ENCODE data around the gene PLIN5.

Gene PLIN5

DNA sequence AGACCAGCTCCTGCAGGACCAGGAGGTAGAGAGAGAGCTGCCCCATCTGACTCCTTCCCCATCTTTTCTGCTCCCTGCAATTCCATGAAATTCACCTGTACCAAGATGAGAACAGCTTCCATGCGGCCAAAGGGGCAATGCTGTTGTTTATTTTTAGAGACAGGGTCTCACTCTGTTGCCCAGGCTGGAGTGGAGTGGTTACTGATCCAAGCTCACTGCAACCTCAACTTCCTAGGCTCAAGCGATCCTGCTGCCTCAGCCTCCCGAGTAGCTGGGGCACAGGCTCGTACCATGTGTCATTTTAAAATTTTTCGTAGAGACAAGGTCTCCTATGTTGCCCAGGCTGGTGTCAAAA, 13.2 kb downstream of the PLIN5 start:
- DNase-seq (ENCODE audit: low read depth, low spot score) = no peak

DNA sequence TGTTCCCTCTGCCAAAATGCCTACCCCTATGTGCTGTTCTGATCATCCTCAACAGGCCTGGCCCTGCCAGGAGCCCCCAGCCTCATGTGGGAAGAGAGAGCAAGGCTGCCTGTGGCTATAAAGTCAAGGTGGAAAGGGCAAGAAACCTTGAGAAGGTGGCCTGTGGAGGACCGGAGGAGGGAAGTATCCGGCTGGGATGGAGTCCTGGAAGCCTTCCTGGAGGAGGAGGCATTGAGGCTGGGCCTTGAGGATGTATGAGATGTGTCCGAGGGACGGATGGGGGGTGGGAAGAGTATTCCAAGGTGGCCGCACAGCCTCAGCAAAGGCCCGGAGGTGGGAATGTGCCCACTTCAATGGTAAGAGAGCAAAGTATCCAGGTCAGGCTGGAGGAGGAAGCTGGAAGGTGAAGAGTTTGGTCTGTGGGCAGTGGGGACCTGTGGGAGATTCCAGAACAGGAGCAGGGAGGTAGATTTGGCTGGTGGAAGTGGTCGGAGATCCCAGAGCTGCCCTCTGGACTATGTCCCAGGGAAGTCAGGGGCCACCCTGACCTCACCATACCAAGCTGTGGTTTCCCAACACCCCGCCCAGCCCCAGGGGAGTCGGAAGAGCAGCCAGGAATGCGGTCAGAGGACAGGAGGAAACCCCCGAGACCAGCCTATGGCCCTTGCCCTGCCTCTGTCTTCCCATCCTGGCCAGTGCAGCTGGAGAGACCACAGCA, 13.7 kb downstream of the PLIN5 start:
- DNase-seq (ENCODE audit: low read depth, low spot score) = no peak

DNA sequence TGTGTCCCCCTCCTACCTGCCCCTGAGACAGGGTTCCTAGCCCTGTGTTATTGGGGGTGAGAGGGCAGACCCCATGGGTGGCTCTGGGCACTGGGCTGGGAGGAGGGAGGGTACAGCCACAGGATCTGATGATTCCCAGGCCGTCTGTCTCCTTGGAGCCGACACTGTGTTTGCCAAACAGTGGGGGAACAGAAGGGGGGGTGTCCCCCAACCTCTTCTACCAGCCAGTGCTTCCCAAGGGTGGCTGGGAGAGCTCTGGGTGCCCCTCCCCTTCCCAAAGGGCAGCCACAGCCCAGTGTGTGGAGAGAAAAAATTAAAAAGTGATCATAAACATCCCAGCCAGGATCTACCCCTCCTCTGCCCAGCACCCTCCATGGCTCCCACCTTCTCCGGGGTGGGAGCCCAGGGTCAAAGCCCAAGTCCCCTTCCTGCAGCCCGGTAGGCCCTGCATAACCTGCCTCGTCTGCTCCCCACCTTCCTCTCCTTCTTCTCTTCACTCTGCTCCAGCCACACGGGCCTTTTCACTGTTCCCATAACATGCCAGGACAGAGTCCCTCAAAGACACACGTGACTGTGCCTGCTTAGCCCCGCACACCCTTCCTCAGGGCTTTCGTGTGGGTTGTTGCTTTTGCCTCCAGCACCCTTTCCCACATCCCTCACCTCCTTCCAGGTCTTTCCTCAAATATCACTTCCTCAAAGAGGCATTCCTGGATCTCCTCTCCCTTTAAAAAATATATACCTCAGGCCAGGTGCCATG, 15.3 kb downstream of the PLIN5 start:
- no peak for DNase-seq (ENCODE audit: low read depth, low spot score)

DNA sequence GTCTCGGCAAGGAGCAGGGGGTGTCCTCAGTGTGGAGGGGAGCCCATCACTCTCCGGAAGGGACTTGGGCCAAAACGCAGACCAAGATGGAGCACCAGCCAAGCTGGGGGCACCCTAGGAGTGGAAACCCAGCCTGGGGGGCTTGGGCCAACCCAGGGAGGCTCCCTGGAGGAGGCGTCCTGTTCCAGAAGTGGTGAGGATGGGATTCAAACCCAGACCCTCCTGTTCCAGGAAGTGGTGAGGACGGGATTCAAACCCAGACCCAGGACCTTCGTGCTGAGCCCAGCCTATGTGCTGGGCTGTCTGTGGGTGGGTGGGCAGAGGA, 15.9 kb downstream of the PLIN5 start:
- no peak for DNase-seq (ENCODE audit: low read depth, low spot score)

DNA sequence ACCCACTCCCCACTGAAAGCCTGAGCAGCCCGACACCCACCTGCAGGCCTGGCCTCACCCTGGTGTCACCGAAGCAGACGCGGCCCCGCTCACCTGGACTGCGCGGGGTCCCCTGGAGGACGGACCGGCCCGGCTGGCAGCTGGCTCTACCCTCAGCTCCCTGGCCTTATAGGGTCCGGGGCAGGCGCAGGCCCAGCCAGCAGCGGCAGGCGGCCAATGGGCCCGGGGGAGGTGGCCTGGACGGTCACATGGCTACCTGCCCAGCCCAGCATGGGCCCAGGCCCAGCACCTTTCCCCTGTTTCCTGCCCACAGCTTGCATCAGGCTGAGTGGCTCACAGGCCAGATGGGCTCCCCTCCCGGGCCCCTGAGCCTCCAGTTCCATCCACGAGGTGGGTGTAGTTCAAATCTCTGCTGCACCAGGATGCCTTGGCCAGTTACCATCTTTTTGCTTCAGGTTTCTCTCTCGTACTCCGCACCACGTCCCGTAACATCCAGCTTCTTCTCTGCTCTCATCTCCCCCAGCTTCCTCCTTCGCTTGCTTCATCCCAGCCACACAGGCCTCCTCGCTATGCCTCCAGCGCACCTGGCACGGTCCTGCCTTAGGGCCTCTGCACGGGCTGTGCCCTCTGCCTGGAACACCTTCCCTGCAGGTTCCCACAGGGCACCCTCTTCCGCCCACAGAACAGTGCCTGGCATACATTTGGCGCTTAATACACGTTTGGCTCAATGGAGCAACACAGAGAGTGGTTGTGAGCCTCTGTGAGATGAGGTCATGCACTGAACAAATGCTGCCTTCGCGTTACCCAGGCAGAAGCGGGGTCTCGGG, 16.5 kb downstream of the PLIN5 start, which contains the start of gene PLIN4:
TSS of gene PLIN4 (minus strand) at position 142 of the 827 bp plus-strand sequence. CDS start 214 bp downstream, outside the sequence.
- no peak for DNase-seq (ENCODE audit: low read depth, low spot score)

DNA sequence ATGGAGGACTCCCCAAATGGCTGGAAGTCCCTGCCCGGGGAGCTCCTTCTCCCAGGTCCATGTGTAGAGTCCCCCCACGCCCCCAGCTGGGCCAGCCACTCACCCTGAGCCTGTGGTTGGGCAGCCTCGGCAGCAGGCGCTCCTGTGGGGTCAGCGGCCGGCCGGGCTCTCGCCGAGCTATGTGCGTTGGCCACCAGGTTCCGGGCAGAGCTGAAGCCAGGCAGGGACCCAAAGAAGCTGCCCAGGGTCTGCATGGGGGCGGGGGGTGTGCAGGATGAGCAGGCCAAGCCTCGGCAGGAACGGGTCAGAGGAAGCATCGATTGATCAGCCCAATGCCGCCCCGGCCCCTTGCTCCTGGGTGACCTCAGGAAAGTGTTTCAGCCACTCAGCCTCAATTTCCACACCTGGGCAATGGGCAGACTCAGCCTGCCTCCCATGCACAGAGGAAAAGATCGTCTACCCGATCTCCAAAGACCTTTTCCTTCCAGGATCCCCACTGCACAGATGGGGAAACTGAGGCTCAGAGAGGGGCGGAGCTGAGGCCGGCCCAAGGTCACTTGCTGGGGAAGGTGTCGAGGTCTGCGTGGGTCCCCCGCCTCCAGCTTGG, 17.5 kb downstream of the PLIN5 start:
- no peak for DNase-seq (ENCODE audit: low read depth, low spot score)

DNA sequence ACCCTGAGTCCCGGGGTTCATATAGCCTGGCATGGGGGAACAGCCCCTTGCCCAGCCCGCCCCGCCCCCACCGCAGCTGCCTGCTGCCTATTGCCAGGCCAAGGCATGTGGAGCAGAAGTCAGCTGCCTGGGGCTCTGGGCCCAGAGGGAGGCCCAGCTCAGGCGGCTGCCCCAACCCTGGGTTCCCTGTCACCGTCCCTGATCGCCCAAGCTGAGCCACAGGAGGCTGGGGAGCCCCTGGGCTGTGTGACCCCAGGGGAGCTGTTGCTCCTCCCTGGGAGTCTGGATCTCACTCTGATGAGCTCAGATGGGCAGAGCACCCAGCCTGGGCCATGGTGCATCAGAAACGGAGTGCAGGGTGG, 18.1 kb downstream of the PLIN5 start:
- DNase-seq (ENCODE audit: low read depth, low spot score) = no peak

DNA sequence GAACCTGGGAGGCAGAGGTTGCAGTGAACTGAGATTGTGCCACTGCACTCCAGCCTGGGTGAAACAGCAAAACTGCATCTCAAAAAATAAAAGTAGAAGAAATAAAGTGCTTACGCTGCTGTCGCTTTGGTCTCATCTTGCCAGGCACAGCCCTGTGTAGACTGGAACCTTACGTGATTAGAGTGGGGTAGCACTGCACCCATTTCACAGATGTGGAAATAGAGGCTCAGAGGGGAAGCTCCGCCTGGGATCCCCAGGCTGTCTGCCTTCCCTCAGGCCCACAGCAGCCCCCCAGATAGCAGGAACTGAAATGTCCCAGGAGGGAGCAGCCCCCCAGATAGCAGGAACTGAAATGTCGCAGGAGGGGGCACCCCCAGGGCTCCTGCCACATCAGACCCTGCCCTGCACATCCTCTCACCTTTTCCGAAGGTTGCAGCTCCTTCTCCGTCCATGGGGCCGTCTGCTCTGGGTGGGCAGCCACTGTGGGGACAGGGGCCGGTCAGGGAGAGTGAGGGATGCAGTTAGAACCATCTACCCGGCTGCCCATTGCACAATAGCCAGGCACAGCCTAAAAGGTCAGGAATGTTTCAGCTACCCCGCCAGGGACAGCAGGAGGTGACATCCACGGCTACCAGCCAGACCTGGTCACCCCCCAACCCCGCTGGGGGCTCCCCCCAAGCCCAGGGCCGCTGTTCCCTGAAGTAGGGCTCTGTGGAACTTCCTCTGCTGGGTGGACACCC, 18.7 kb downstream of the PLIN5 start:
- DNase-seq (ENCODE audit: low read depth, low spot score) = no peak

DNA sequence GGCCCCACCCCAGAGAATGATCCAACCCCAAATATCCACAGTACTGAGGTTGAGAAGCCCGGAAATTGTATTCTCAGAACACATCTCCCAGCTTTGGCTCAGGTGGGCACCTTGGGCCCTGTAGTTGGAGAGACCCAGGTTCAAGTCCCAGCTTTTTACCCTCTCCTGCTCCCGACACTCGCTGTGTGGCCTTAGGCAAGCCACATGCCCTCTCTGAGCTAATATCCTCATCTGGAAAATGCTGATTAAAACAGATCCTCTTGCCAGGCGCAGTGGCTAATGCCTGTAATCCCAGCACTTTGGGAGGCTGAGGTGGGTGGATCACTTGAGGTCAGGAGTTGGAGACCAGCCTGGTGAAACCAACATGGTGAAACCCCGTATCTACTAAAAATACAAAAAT, 19.3 kb downstream of the PLIN5 start:
- DNase-seq (ENCODE audit: low read depth, low spot score) = no peak

DNA sequence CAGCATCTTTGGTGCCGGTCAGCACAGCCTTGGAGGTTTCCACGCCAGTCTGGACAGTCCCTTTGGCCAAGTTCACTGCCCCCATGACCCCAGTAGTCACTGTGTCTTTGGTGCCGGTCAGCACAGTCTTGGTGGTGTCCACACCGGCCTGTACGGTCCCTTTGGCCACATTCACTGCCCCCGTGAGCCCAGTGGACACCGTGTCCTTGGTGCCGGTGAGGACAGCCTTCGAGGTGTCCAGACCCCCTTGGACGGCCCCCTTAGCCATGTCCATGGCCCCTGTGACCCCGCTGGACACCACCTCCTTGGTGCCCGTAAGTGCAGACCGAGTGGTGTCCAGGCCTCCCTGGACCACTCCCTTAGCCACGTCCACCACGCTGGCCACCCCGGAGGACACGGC, 21.8 kb downstream of the PLIN5 start:
- DNase-seq (ENCODE audit: low read depth, low spot score) = no peak

DNA sequence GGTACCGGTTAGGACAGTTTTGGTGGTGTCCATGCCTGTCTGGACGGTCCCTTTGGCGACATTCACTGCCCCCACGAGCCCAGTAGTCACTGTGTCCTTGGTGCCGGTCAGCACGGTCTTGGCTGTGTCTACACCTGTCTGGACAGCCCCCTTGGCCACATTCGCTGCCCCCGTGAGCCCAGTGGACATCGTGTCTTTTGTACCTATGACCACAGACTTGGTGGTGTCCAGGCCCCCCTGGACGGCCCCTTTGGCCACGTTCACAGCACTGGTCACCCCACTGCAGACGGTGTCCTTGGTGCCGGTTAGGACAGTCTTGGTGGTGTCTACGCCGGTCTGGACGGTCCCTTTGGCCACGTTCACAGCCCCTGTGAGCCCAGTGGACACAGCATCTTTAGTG, 23.0 kb downstream of the PLIN5 start:
- no peak for DNase-seq (ENCODE audit: low read depth, low spot score)

DNA sequence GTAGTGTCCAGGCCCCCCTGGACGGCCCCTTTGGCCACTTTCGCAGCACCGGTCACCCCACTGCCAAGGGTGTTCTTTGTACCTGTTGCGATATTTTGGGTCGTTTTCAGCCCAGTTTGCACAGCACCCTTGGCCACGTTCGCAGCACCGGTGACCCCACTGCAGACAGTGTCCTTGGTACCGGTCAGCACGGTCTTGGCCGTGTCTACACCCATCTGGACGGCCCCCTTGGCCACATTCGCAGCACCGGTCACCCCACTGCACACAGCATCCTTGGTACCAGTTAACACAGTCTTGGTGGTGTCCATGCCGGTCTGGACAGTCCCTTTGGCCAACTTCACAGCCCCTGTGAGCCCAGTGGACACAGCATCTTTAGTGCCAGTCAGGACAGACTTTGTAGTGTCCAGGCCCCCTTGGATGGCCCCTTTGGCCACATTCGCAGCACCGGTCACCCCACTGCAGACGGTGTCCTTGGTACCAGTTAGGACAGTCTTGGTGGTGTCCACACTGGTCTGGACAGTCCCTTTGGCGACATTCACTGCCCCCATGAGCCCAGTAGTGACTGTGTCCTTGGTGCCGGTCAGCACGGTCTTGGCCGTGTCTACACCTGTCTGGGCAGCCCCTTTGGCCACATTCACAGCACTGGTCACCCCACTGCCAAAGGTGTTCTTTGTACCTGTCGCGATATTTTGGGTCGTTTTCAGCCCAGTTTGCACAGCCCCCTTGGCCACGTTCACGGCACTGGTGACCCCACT, 23.5 kb downstream of the PLIN5 start:
- no peak for DNase-seq (ENCODE audit: low read depth, low spot score)

DNA sequence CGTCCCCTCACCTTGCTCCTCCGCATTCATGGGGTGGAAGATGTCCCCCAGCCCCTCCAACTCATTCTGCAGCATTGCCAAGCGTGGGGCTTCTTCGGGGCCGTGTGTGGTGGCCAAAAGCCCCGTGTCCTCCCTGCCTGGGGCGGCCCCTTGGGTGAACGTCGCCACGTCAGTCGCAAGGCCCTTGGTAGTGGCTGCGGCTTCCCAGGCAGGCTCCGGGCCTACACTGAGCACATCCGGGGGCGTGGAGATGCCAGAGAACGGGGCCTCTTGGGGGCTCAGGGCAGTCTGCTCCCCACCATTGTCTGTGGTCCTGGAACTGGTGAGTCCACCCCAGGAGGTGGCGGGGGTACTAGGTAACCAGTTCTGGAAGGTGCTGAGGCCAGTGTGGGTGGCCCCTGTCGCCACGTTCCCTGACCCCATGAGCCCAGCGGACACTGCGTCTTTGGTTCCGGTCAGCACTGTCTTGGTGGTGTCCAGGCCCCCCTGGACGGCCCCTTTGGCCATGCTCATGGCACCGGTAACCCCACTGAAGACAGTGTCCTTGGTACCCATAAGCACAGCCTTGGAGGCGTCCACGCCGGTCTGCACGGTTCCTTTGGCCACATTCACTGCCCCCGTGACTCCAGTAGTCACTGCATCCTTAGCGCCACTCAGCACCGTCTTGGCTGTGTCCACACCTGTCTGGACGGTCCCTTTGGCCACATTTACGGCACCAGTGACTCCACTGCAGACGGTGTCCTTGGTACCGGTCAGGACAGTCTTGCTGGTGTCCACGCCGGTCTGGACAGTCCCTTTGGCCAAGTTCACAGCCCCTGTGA, 24.4 kb downstream of the PLIN5 start:
- DNase-seq (ENCODE audit: low read depth, low spot score) = no peak

DNA sequence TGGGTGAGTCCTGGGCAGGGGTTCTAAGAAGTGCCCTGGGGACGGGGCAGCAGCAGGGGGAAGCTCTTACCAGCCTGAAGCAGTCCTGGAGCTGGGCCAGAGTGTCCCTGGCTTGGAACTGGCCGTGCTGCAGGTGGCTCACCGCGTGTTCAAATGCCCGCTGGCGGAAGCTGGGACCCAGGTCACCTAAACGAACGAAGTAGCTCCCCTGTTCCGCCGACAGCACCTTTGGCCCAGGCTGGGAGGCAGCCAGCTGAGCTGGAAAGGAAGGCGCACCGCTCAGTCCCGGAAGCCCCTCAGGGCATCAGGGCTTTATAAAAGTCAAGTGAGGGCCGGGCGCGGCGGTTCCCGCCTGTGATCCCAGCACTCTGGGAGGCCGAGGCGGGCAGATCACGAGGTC, 26.3 kb downstream of the PLIN5 start:
- DNase-seq (ENCODE audit: low read depth, low spot score) = no peak

DNA sequence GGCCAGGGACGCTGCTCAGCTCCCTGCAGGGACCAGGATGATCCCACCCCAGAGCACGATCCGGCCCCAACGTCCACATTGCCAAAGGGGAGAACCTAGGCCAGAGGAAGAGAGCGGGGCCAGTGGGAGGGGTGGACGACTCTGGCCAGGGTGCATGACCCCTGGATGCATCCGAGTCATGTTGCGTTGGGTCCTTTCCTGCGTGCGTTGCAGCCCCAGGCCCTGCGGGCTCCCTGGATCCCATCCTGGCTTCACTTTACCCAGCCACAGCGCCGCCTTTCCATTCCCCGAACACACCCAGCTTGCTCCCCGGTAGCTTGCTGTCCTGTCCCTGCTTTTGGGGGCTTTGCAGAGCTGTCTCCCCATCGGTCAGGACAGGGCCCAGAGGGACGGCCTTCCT, 27.2 kb downstream of the PLIN5 start:
- no peak for DNase-seq (ENCODE audit: low read depth, low spot score)

DNA sequence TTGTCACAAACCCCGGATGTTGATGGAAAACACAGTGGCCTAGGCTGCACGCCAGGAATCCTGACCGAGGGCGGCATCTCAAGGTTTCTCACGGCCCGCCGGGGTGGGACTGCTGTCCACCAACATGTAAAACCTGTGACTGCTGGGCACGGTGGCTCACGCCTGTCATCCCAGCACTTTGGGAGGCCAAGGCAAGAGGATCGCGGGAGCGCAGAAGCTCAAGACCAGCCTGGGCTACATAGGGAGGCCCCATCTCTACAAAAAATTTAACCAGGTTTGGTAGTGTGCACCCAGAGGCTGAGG, 27.9 kb downstream of the PLIN5 start:
- DNase-seq (ENCODE audit: low read depth, low spot score) = no peak

DNA sequence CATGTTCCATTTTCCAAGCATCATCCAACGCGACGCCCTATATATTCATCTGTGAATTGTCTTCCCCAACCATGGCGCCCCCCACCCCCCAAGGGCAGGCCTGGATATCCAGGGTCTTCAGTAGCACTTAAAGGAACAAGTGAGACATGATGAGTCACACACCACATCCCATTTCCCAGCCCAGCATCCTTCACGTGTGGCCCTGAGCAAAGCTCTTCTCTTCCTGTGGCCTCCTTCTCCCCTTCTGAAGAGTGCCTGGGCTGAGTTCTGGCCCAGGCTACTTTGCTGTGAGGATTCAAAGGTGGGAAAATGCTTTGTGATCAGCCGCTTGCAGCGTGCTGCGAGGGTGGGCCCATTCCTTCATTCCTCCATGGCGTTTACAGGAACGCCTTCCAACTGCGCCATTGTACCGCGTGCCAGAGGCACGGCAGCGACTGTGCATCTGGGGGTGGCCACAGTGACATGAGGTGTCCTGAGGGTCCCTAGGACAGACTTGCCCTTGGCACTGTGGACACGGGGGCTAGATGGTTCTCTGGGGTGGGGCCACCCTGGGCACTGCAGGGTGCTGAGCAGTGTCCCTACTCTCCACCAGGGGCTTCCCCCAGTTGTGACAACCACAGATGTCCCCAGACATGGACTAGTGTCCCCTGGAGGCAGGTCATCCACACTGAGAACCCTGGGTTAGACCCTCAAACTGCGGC, 28.4 kb downstream of the PLIN5 start:
- DNase-seq (ENCODE audit: low read depth, low spot score) = no peak

DNA sequence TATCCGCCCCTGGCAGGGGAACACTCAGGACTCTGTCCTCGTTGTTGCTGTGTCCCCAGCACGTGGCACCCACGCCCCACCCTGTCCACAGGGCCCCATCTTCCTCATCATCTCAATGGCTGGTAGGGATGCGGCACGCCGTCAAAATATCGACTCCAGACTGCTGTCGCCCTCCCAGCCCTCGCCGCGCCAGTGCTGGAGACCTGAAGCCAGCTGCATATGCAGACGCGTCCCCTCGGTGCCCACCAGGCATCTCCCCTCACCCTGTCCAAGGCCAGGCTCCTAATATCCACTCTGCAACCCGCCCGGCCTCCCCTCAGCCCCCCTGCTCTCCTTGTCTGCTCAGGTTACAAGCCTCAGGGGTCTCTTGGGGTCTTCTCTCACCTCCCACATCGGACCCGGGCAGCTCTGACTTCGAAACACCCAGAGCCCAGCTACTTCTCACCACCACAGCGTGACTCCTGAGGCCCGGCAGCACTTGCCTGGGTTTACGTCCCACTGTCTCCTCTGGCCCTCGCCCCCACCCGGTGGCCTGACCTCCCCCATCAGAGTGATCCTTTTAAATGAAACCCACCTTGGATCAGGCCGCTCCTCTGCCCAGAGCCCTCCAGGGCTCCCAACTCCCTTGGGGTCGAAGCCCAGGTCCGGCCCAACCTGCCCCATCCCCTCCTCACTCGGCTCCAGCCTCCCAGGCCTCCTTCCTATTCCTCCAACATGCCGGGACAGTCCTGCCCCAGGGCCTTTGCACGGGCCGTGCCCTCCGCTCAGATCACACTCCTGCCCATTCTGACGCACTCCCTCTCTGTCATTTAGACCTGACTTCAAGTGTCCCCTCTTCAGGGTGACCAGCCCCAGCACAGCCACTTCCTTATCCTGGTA, 29.2 kb downstream of the PLIN5 start:
- no peak for DNase-seq (ENCODE audit: low read depth, low spot score)

Measured in activated naive CD8-positive, alpha-beta T cell treated with anti-CD3 and anti-CD28 coated beads, Interleukin-2, amount 50 U/mL, for 16 hours (primary cell).